Mucosa of descending colon (tissue), 3 donors: Measurements from ENCODE around the gene CEP120. TPM values are rescaled to one million over a fixed set of nuclear protein-coding genes. Genes with fewer than 3 reads are reported as not detected.

Experiments
- ATAC-seq: fragments of 200-7000 bp; cut with Tn5 transposase; one replicate; pipeline ENCODE4 v1.9.1; 2020; ENCODE audit warnings: mild to moderate bottlenecking, moderate library complexity
- DNase-seq, 3 donors: peaks; one replicate each; pipeline ENCODE4 v3.0.0-alpha.2; 2020
- H3K36me3 ChIP-seq: fragments of 200-600 bp; one replicate; pipeline ENCODE4 v1.8.0; 2021; ENCODE audit warnings: low read depth, mild to moderate bottlenecking
- H3K4me1 ChIP-seq: fragments of 200-600 bp; one replicate; pipeline ENCODE4 v1.8.0; 2021; ENCODE audit warnings: low read depth, mild to moderate bottlenecking
- H3K4me3 ChIP-seq: fragments of 200-600 bp; one replicate; pipeline ENCODE4 v1.8.0; 2021; ENCODE audit warnings: mild to moderate bottlenecking
- H3K9me3 ChIP-seq: fragments of 200-600 bp; one replicate; pipeline ENCODE4 v1.8.0; 2021; ENCODE audit warnings: mild to moderate bottlenecking
- CTCF ChIP-seq: fragments of 200-600 bp; IDR thresholded peaks from one replicate; pipeline ENCODE4 v1.8.0; 2022; ENCODE audit warnings: antibody characterized with exemption, mild to moderate bottlenecking
- intact Hi-C, 2 donors: fragments of 100-400 bp; cut with DNase I in 1 of 2; cut with micrococcal nuclease in 1 of 2; formaldehyde crosslinking; loops; one replicate each; pipeline versions ENCODE4 v1.11.0 to v1.11.1; 2022; cut with DNase I, micrococcal nuclease
- total RNA-seq, 3 donors: library from RNA; stranded (reverse); fragmentation: NEBNext Ultra II Directional in 2 of 3; extraction: Animal tissue kit (Norgen Biotek cat#: 25700) in 2 of 3; gene quantifications; one replicate each; pipeline versions ENCODE4 v1.2.1 to v1.2.4, GENCODE V29; 2021 to 2023
- donor health status: DM: no; HTN: no; CAD: no; lungs with moderate emphysema.
- donor health status: DM: no; HTN: no; CAD: no.
- donor health status: DM: no; HTN: yes; CAD: no.

The CEP120 gene
- total RNA-seq, 3 donors from 2014 or later, result 12.6 to 27.6 (median 15.0) TPM

GRCh38 chr5:123360910-123361309 lies 62.3 kb downstream of the CEP120 start:
- Histone ChIP-seq H3K4me1 (peaks cover 6% of the 10 kb centered on the region), H3K4me3 (no peak overlapping the region), H3K36me3 (no peaks in the 10 kb centered on the region), H3K9me3 (no peaks in the 10 kb centered on the region)
- intact Hi-C loops, result no loop called here
- no peak for TF ChIP-seq CTCF
- DNase-seq (no peak), ATAC-seq (no peak)

DNA sequence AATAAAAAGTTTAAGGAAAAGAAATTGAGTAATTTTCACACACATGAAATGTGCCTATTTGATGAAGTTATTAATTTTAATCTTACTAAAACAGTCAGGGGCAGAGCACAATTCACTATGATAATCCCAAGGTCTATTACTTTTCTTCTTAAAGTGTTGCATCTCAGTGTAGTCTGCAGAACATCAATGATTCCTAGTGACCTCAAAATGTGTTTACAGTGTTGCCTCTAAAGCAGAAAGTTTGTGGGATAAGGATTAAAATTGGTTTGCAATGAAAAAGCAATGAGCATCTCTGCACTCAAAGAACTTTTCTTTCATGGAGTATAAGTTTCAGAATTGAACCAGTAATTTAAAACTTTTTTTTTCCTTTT lies 63.0 kb downstream of the CEP120 start:
- ATAC-seq (no peak), DNase-seq (no peak)

GRCh38 chr5:123359454-123360200 lies 63.6 kb downstream of the CEP120 start:
- Histone ChIP-seq H3K9me3 (no peaks in the 10 kb centered on the region), H3K4me3 (no peak overlapping the region), H3K4me1 (peaks cover 6% of the 10 kb centered on the region), H3K36me3 (no peaks in the 10 kb centered on the region)
- intact Hi-C loops, result no loop called here
- peak in 1 of 3 donors; percentile 13 for DNase-seq
- no peak for ATAC-seq
- TF ChIP-seq CTCF, result no peak

More for the DNA sequence above, 63.0 kb downstream of the CEP120 start:
- intact Hi-C loops, result no loop called here
- TF ChIP-seq CTCF, result no peak
- Histone ChIP-seq H3K4me3 (no peak overlapping the region), H3K36me3 (no peaks in the 10 kb centered on the region), H3K4me1 (peaks cover 6% of the 10 kb centered on the region), H3K9me3 (no peaks in the 10 kb centered on the region)

GRCh38 chr5:123358751-123359150 lies 64.5 kb downstream of the CEP120 start:
- DNase-seq (peak in 1 of 3 donors; percentile 10), ATAC-seq (peak; percentile 65)
- no peak for TF ChIP-seq CTCF
- Histone ChIP-seq H3K4me1 (peaks cover 6% of the 10 kb centered on the region), H3K9me3 (no peaks in the 10 kb centered on the region), H3K36me3 (no peaks in the 10 kb centered on the region), H3K4me3 (no peak overlapping the region)
- intact Hi-C loops, result no loop called here

- intact Hi-C loops, result no loop called here
- H3K4me1 ChIP-seq, result peaks cover 6% of the 10 kb centered on the region
- H3K4me3 ChIP-seq, result no peak overlapping the region
- peak; percentile 80 for ATAC-seq
- no peak for TF ChIP-seq CTCF
- no peaks in the 10 kb centered on the region for H3K9me3 ChIP-seq
- DNase-seq, result no peak
- H3K36me3 ChIP-seq, result no peaks in the 10 kb centered on the region
Measured at GRCh38 chr5:123358304-123358703, 64.9 kb downstream of the CEP120 start.
